ENCODE measurements around the gene SNX32. TPM values are rescaled to one million over a fixed set of nuclear protein-coding genes. Genes with fewer than 3 reads are reported as not detected.

Gene SNX32
- total and polyA plus RNA-seq, 2 of the 13 experiments (the other 11 are each of a cell fraction or from before 2014, with no cell fraction given) = 0.09 to 0.34 TPM

DNA sequence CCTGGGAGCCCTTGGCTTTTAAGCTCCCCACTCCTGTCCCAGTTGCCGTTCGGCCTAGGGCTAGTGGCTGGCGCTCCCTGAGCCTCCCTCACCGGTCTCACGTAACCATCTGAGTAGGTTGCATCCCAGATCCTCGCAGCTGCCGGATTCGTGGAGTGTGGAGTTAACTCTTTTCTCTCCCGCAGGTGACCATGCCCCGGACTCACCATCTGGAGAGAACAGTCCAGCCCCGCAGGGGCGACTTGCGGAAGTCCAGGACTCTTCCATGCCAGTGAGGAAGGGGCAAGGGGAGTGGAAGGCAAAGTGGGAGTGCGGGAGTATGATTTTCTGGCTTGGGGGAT lies 27.4 kb downstream of the SNX32 start:
- 7% methylated on average over 12 of the region's 14 CpGs for WGBS (ENCODE audit: low lambda C conversion rate)
- H3K4me1 ChIP-seq (ENCODE audit: insufficient read depth, low read length) = peaks cover 35% of the 10 kb centered on the region
- H4K20me1 ChIP-seq (ENCODE audit: insufficient read depth, low read length) = peaks cover 15% of the 10 kb centered on the region
- peaks cover 14 to 43% of the 10 kb centered on the region in 2 experiments; a peak in 4 of 5 replicates for H3K36me3 ChIP-seq (replicated peaks in 1 of 2; ENCODE audit: control insufficient read depth in 1 of 2, insufficient read depth in 2 of 2, low read length in 2 of 2)
- DNase-seq (ENCODE audit: low spot score) = no peak
- H3K79me2 ChIP-seq (ENCODE audit: insufficient read depth, low read length) = peaks cover 26% of the 10 kb centered on the region
- no peaks in the 10 kb centered on the region for H3K9me3 ChIP-seq (ENCODE audit: low read length)
- no peak for TF ChIP-seq ARNT (IDR thresholded peaks at IDR 0.05)
- 0 out of 2 replicates have a peak, but pooled peaks have one; percentile 8 for TF ChIP-seq RARG (CRISPR knock-in tag; IDR thresholded peaks at IDR 0.05; ENCODE audit: low read depth)
- TF ChIP-seq MYC (CRISPR knock-in tag; IDR thresholded peaks at IDR 0.05; ENCODE audit: borderline replicate concordance) = 0 out of 2 replicates have a peak, but pooled peaks have one; percentile 5
- peak; percentile 8; the same call in 1 of the 2 replicates for TF ChIP-seq KLF12 (CRISPR knock-in tag; IDR thresholded peaks at IDR 0.05; ENCODE audit: borderline replicate concordance)
- peak; percentile 75 for TF ChIP-seq ZNF652 (CRISPR knock-in tag; IDR thresholded peaks at IDR 0.05; ENCODE audit: borderline replicate concordance, low read depth)
- TF ChIP-seq ZNF44 (CRISPR knock-in tag; IDR thresholded peaks at IDR 0.05) = 0 out of 2 replicates have a peak, but pooled peaks have one; percentile 4
- TF ChIP-seq, protein P1, sequence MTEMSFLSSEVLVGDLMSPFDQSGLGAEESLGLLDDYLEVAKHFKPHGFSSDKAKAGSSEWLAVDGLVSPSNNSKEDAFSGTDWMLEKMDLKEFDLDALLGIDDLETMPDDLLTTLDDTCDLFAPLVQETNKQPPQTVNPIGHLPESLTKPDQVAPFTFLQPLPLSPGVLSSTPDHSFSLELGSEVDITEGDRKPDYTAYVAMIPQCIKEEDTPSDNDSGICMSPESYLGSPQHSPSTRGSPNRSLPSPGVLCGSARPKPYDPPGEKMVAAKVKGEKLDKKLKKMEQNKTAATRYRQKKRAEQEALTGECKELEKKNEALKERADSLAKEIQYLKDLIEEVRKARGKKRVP (CRISPR knock-in tag; IDR thresholded peaks at IDR 0.05) = peak in 1 of 2 experiments; percentile 64; a peak in 2 of 4 replicates
- 0 out of 2 replicates have a peak, but pooled peaks have one; percentile 30 for TF ChIP-seq ZNF441 (CRISPR knock-in tag; IDR thresholded peaks at IDR 0.05; ENCODE audit: borderline replicate concordance)
- TF ChIP-seq SATB2 (CRISPR knock-in tag; IDR thresholded peaks at IDR 0.05) = 0 out of 2 replicates have a peak, but pooled peaks have one; percentile 15
- TF ChIP-seq ZNF558 (CRISPR knock-in tag; IDR thresholded peaks at IDR 0.05; ENCODE audit: borderline replicate concordance) = no peak
- TF ChIP-seq ZNF569 (CRISPR knock-in tag; IDR thresholded peaks at IDR 0.05; ENCODE audit: borderline replicate concordance) = 0 out of 2 replicates have a peak, but pooled peaks have one; percentile 4
- TF ChIP-seq ZNF256 (CRISPR knock-in tag; conservative IDR thresholded peaks at IDR 0.05) = no peak
- H3K27me3 ChIP-seq (ENCODE audit: control insufficient read depth in 1 of 2, insufficient read depth in 2 of 2, low read length in 2 of 2) = no peaks in the 10 kb centered on the region; a peak in 1 of 5 replicates
- intact Hi-C loops (cut with micrococcal nuclease; ENCODE audit: unreplicated experiment) = no loop called here
- H3K4me2 ChIP-seq (ENCODE audit: low read depth, low read length) = peak overlapping the region; percentile 100
- ATAC-seq = no peak
- peak overlapping the region; percentile 80 to 99 (median 89) for H3K4me3 ChIP-seq (replicated peaks in 1 of 3; ENCODE audit: insufficient read depth in 1 of 3, low read depth in 2 of 3, low read length in 3 of 3)
- peak overlapping the region; percentile 90 for H3K27ac ChIP-seq (ENCODE audit: extremely low read length, insufficient read depth, low read length)
- no TSS peak for BruUV-seq (replicated peaks)
- in situ Hi-C loops (cut with HindIII; ENCODE audit: extremely low pct_ligation_motif_present, low pct_unique_long_range_greater_than_20kb) = no loop called here
- H3K9ac ChIP-seq (ENCODE audit: insufficient read depth, low read depth, low read length) = peak overlapping the region; percentile 89
- no peak overlapping the region for H2AFZ ChIP-seq (ENCODE audit: low read length)
- no peak for FAIRE-seq
- ChIA-PET POLR2A (interaction anchor here (0.7 to 5.4 kb wide), 5 partner anchors 10 to 141 kb away, joined by 3 to 81 read pairs (median 20); partner anchors contain the start of genes BANF1, CCDC85B, EFEMP2 and EIF1AD), CTCF (ENCODE audit: low intra/inter-chr PET ratio, low total read pairs) (interaction anchor here (1.4 to 1.9 kb wide), 3 partner anchors 23 to 150 kb away, joined by 3 to 7 read pairs (median 6); no protein-coding TSS in a partner anchor)
